Effector memory CD4-positive, alpha-beta T cell (primary cell): ENCODE data around the gene TLE6.

Experiments
- DNase-seq, 3 donors: peaks; one replicate each; pipeline ENCODE4 v3.0.0-alpha.2; 2020
- H3K27ac ChIP-seq: 2 replicates; pipeline ENCODE4 v1.7.0; 2013; ENCODE audit warnings: mild to moderate bottlenecking, low read length, moderate library complexity; ENCODE audit not compliant: insufficient read depth, poor library complexity, severe bottlenecking
- H3K27me3 ChIP-seq: replicated peaks from 2 replicates; pipeline ENCODE4 v1.7.0; 2013; ENCODE audit warnings: mild to moderate bottlenecking, low read length; ENCODE audit not compliant: insufficient read depth, control insufficient read depth, poor library complexity, severe bottlenecking
- H3K36me3 ChIP-seq: 2 replicates; pipeline ENCODE4 v1.7.0; 2013; ENCODE audit warnings: mild to moderate bottlenecking, low read length, moderate library complexity; ENCODE audit not compliant: control insufficient read depth, insufficient read depth
- H3K4me1 ChIP-seq: 2 replicates; pipeline ENCODE4 v1.7.0; 2013; ENCODE audit warnings: low read length, mild to moderate bottlenecking; ENCODE audit not compliant: control insufficient read depth, insufficient read depth, poor library complexity, severe bottlenecking
- H3K4me3 ChIP-seq: 2 replicates; pipeline ENCODE4 v1.7.0; 2013; ENCODE audit warnings: low read length, low read depth, mild to moderate bottlenecking; ENCODE audit not compliant: insufficient read depth, poor library complexity, severe bottlenecking
- H3K9me3 ChIP-seq: 2 replicates; pipeline ENCODE4 v1.7.0; 2013; ENCODE audit warnings: mild to moderate bottlenecking, low read length, moderate library complexity; ENCODE audit not compliant: control insufficient read depth

Gene TLE6

DNA sequence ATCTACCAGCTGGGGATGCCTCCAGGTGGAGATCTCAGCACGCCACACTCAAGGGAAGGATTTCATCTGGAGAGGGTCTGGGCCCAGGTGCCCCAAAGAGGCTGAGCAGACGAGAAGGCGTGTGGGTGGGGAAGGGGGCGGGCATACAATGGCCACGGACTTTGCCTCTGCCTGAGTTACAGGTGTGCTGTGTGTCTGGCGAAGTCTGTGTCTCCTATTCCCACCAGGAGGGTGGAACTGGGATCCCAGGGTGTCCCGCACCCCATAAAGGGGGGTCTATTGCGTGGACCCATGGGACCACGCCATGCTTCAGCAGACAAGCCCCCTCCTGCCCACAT lies 48.2 kb downstream of the TLE6 start:
- H3K4me3 ChIP-seq = no peak overlapping the region
- peaks cover 24% of the 10 kb centered on the region for H3K4me1 ChIP-seq
- H3K36me3 ChIP-seq = no peaks in the 10 kb centered on the region
- no peak for DNase-seq
- no peaks in the 10 kb centered on the region for H3K9me3 ChIP-seq
- no peak overlapping the region for H3K27ac ChIP-seq
- no peaks in the 10 kb centered on the region for H3K27me3 ChIP-seq

GRCh38 chr19:3026768-3027167 lies 49.4 kb downstream of the TLE6 start:
- Histone ChIP-seq H3K27ac (no peak overlapping the region), H3K27me3 (no peaks in the 10 kb centered on the region), H3K36me3 (no peaks in the 10 kb centered on the region), H3K4me1 (peaks cover 24% of the 10 kb centered on the region), H3K9me3 (no peaks in the 10 kb centered on the region), H3K4me3 (no peak overlapping the region)
- no peak for DNase-seq

GRCh38 chr19:3027292-3027691 lies 49.9 kb downstream of the TLE6 start:
- Histone ChIP-seq H3K36me3 (no peaks in the 10 kb centered on the region), H3K9me3 (no peaks in the 10 kb centered on the region), H3K27me3 (no peaks in the 10 kb centered on the region), H3K4me1 (peaks cover 24% of the 10 kb centered on the region), H3K27ac (no peak overlapping the region), H3K4me3 (no peak overlapping the region)
- no peak for DNase-seq

DNA sequence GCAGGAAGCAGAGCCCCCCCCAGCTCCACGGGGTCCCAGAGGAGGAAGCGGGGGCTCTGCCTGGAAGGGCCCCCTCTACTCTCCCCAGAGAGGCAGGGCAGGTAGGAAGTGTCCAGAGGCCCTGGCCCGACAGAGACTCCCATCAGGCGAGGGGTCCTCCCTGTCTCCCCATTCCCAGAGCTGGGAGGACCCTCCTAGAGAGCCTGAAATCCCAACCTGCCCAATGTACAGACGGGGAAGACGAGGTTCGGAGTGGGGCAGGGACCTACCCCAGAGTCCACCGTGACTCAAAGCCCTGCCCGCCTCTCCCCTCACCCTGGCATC lies 50.6 kb downstream of the TLE6 start:
- Histone ChIP-seq H3K27me3 (no peaks in the 10 kb centered on the region), H3K27ac (no peak overlapping the region), H3K4me3 (peak overlapping the region; percentile 83), H3K36me3 (no peaks in the 10 kb centered on the region), H3K4me1 (peaks cover 24% of the 10 kb centered on the region), H3K9me3 (no peaks in the 10 kb centered on the region)
- no peak for DNase-seq

GRCh38 chr19:3028305-3029064 lies 51.1 kb downstream of the TLE6 start:
- H3K9me3 ChIP-seq = no peaks in the 10 kb centered on the region
- H3K36me3 ChIP-seq = no peaks in the 10 kb centered on the region
- H3K4me3 ChIP-seq = peak overlapping the region; percentile 83
- peaks cover 24% of the 10 kb centered on the region for H3K4me1 ChIP-seq
- peak overlapping the region; percentile 37 for H3K27ac ChIP-seq
- no peak for DNase-seq
- no peaks in the 10 kb centered on the region for H3K27me3 ChIP-seq

GRCh38 chr19:3029065-3029923 lies 51.9 kb downstream of the TLE6 start, which contains the start of gene TLE2:
Gene TLE2, minus strand, starts transcription at chr19:3029280. Its CDS starts 376 bp downstream, at chr19:3028904.
- no peaks in the 10 kb centered on the region for H3K27me3 ChIP-seq
- peak within 1 kb of the TSS; percentile 83 for H3K4me3 ChIP-seq
- H3K36me3 ChIP-seq = no peaks in the 10 kb centered on the region
- H3K9me3 ChIP-seq = no peaks in the 10 kb centered on the region
- peak within 1 kb of the TSS; percentile 37 for H3K27ac ChIP-seq
- peaks cover 23% of the 10 kb centered on the region for H3K4me1 ChIP-seq
- no peak for DNase-seq

DNA sequence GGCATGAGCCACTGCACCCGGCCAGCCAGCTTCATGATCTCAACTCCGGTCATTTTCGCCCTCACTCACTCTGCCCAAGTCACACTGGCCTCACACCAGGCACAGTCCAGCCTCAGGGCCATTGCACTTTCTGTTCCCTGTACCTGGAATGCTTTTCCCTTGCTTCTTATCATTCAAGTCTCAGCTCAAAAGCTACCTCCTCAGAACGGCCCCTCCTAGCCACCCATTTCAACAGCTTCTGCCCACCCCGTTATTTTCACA lies 54.2 kb downstream of the TLE6 start:
- H3K4me1 ChIP-seq = peaks cover 32% of the 10 kb centered on the region
- no peak overlapping the region for H3K27ac ChIP-seq
- no peaks in the 10 kb centered on the region for H3K36me3 ChIP-seq
- no peak for DNase-seq
- H3K27me3 ChIP-seq = no peaks in the 10 kb centered on the region
- no peak overlapping the region for H3K4me3 ChIP-seq
- no peaks in the 10 kb centered on the region for H3K9me3 ChIP-seq

DNA sequence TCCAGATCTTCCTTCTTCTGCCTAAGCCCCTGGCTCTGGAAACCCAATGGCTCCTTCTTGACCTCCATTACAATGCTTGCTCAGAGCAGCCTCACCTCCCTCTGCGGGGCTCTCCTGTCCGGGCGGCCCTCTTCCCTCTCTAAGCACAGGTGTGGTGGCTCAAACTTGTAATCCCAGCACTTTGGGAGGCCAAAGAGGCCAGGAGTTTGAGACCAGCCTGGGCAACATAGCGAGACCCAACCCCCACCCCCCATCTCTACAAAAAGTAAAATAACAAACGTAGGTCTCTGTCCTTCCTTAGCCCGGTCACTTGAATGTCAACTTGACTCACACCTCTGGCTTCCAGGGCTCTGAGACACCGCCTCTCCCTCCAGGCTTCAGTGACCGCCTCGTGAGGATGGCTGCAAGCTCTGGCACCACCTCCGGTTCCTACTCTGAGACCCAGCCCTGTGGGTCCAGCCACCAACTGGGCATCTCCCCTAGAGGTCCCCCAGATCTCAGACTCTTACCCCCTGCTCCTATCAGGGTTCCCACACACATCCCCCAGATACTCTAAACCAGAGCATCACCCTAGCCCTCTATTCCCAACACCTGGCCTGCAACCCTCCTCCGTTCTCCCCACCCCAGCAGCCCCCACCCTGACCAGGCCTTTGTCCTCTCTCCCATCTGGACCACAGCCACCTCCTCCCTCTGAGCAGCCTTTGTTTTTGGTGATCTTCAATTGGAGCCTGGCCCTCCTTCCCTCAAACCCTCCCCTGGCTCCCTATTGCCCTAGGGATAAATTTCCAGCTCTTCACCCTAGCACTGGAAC lies 56.4 kb downstream of the TLE6 start:
- DNase-seq = no peak
- H3K27ac ChIP-seq = no peak overlapping the region
- H3K36me3 ChIP-seq = no peaks in the 10 kb centered on the region
- H3K27me3 ChIP-seq = no peaks in the 10 kb centered on the region
- H3K4me3 ChIP-seq = no peak overlapping the region
- H3K9me3 ChIP-seq = no peaks in the 10 kb centered on the region
- peaks cover 24% of the 10 kb centered on the region for H3K4me1 ChIP-seq

DNA sequence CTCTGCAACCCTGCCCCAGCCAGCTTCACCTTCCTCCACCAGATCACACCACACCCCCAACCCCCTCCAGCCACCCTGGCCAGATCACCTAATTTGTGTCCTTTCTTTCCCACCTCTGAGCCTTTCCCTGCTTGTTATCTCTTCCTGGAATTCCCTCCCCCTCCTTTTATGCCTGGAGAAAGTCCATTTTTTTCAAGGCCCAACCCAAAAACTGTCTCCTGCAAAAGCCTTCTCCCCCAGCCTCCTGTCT lies 57.0 kb downstream of the TLE6 start:
- Histone ChIP-seq H3K9me3 (no peaks in the 10 kb centered on the region), H3K36me3 (no peaks in the 10 kb centered on the region), H3K4me3 (no peak overlapping the region), H3K4me1 (peaks cover 24% of the 10 kb centered on the region), H3K27ac (no peak overlapping the region), H3K27me3 (no peaks in the 10 kb centered on the region)
- DNase-seq = no peak
